GM19035 (cell line): ENCODE measurements around the gene GTF3C1.
A peak's percentile ranks its signal among the peaks of the same experiment; 100 is the strongest.

Experiments
- ATAC-seq: cut with Tn5 transposase; IDR thresholded peaks from one replicate; pipeline ENCODE4 v1.9.1; 2021; ENCODE audit not compliant: unreplicated experiment

The GTF3C1 gene

DNA sequence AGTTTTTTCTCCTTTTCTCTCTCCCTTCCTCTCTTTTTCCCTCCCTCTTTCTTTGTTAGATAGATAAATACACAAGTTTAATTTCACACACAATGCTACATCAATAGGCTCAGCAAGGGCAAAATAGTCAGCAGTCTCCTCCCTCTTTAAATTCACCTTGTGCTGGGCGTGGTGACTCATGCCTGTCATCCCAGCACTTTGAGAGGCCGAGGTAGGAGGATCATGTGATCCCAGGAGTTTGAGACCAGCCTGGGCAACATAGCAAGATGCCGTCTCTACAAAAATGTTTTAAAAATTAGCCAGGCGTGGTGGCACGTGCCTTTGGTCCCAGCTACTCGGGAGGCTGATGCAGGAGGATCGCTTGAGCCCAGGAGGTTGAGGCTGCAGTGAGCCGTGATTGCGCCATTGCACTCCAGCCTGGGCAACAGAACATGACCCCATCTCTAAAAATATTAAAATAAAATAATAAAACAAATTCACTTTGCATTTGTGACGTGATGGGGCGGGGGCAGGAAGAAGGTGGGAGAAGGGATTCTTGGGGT, 120.3 kb downstream of the GTF3C1 start:
- ATAC-seq, result no peak

DNA sequence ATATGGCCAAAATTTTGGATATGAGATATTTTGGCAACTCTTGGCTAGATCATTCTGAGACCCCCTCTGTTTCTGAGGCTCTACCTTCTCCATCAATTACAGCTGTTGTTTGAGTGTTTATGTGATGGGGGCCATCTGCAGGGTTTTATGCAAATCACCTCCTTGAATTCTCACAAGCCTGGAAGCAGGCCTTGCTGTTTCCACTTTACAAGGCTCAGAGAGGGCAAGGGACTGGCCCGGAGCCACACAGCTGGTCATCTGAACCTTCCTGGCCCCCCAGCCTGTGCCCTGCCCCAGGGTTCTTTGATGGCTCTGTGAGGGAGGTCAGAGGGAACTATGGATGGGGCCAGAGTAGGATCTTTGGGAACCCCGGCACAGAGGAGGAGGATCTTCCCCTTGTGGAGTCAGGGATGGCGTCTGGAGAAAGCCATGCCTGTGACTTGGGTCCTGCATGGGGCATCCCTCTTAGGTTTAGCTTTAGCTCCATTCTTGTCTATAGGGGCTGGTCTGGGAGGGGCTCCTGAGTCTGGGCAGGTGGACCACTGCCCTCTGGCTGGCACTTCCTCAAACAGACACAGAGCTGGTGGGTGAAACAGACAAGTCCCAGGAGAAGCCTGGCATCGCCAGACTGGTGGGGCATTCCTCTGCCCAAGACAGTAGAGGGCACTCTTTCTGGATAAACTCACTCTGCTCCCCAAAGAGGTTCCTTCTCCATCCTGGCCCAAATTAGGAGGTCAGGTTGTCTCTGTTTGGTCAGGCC, 121.5 kb downstream of the GTF3C1 start:
- ATAC-seq, result no peak

DNA sequence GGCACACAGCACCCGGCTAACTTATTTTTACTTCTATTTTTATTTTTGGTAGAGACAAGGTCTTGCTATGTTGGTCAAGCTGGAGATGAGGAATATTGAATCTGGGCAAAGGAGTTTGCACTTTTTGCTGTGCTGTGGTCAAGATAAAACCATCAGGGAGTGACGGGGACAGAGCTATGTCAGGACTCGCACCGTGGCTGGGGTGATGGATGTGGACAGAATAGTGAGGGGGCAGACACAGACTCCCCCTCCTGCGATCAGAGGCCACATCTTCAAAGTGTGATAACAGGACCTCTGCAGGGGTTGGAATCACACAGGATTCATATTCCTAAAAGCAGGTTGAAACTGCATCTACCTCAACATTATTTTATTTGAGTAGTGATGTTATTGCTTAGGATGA, 122.2 kb downstream of the GTF3C1 start:
- no peak for ATAC-seq

DNA sequence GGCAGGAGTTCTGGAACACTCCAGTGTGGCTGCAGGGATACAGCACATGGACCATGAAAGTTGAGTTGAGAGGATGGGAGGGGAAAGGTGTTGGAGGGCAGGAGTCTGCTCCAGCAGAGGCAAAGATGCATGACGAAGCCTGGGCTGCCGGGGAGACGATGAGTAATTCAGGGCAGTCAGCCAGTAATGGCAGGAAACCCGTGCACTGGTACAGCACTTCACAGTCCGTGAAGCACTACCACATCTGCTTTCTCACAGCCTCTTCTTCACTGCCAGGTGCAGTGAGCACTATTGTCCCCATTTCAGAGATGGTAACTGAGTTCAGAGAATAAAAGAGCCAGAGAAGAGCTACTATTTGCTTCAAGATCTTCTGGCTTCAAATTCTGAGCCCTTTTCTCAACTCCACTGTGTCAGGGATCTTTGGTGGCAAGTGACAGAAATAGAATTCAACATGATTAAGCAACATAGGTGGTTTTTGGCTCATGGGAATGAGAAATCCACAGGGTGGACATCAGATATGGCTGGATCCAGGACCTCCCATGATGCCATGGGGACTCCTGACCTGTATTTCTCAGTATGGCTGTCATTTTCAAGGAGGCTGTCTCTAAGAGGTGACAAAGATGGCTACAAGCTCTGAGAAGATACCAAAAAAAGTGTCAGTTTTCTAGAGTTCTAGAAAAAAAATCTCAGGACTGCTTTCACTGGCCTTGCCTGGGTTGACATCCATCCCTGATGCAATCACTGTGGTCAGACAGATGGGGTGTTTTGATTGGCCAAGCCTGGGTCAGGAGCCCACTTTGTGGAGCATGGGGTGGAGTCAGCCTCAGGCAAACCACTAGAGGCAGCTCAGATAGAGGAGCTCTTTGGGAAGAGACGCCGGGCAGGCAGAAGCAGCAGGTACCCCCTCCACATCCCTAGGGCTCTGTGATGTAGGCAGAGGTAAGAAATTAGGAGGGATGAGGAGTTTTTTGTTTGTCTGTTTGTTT, 123.0 kb downstream of the GTF3C1 start:
- ATAC-seq, result peak; percentile 92

DNA sequence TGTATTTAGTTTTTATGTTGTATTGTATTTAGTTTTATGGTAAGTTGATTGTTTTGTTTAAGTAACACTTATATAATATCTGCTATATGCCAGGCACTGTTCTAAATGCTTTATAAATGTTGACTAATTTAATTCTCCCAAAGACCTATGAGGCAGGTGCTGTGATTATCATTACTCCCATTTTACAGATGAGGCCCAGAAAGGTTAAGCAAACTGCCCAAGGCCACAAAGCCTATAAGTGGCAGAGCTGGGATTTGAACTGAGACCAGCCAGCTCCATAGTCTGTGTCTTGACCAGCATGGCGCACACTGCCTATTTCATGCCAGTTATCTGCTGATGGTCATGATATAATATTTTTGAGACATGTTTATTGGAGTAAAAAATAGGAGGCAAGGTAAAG, 123.8 kb downstream of the GTF3C1 start:
- ATAC-seq, result no peak

DNA sequence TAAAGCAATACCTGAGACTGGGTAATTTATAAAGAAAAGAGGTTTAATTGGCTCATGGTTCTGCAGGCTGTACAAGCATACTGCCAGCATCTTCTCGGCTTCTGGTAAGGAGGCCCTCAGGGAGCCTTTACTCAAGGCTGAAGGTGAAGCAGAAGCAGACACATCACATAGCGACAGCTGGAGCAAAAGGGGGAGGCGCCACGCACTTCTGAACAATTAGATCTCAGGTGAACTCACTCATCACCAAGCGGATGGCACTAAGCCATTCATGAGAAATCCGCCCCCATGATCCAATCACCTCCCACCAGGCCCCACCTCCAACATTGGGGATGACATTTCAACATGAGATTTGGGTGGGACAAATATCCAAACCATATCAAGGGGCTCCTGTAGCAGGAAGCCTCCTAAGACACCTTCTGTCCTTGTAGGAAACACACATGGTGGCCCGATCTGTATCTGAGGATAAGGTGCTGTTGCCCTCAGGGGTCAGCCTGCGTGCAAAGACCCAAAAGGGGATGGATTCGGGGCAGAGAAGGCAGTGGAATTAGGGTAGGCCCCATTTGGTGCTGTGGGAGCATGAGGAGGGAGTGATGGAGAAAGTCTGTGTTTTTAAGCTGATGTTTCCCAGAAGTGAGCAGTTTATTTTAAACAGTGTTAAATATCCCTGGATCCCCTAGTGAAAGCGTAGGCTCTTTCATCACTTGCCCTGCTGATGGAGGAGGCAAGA, 124.8 kb downstream of the GTF3C1 start:
- ATAC-seq, result no peak

DNA sequence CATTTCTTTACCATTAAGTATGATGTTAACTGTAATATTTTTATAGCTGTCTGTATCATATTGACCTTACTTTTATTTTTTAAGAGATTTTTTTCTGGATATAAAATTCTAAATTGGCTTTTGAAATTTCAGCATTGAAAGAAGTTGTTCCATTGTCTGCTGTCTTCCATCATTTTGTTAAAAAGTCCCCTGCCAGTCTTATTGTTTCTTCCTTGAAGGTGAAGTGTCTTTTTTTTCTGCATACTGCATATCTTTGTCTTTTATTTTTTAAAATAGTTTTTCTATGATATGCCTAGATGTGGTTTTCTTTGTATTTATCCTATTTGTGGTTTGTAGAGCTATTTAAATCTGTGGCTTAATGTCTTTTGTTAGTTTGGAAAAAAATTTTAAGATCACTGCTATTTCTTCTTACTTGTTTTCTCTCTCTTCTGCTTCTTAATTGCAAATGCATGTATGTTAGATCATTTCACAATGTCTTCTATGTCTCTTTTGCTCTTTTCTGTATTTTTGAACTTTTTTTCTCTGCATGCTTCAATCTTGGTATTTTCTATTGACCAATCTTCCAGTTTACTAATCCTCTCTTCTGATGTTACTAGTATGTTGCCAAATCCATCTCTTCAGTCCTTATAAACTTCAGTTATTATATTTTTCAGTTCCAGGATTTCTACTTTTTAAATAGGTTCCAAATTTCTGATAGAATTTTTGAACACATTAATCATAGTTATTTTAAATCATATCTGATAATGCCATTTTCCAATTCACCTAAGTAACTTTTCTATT, 127.6 kb downstream of the GTF3C1 start:
- ATAC-seq, result no peak

DNA sequence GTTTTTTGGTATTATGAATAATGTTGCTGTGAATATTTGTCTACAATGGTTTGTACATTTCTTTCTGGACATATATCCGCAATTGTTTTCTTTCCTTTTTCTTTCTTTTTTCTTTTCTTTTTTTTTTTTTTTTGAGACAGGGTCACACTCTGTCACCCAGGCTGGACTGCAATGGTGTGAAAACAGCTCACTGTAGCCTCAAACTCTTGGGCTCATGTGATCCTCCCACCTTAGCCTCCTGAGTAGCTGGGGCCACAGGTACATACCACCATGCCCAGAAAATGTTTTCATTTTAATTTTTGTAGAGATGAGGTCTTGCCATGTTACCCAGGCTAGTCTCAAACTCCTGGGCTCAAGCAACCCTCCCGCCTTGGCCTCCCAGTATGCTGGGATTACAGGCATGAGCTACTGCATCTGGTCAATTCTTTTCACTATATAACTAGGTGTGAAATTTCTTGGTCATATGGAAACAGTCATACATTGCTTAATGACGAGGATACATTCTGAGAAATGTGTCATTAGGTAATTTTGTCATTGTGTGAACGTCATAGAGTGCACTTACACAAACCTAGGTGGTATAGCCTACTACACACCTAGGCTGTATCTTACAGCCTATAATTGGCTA, 132.6 kb downstream of the GTF3C1 start:
- no peak for ATAC-seq

DNA sequence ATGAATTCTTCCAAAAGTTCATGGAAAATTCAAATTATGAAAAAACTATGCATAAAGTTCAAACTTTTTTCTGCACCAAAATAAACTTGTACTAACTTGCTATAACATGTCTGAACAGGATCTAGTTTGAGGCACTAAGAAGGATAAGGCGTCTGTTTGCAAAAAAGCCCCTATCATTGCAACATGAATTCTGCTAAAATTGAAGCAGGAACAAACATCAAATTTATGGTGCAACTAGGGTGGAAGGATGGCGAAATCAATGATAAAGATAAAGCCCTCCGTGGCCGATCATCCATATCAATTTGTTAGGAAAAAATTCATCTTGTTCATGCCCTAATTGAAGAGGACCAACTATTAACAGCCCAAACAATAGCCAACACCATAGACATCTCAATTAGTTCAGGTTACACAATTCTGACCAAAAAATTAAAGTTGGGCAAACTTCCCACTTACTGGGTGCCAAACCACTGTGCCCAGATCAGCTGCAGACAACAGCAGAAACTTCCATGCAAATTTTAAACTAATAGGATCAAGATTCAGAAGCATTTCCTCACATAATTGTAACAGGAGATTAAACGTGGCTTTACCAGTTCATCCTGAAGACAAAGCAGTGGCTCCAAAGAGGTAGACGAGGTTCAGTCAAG, 134.8 kb downstream of the GTF3C1 start:
- no peak for ATAC-seq

DNA sequence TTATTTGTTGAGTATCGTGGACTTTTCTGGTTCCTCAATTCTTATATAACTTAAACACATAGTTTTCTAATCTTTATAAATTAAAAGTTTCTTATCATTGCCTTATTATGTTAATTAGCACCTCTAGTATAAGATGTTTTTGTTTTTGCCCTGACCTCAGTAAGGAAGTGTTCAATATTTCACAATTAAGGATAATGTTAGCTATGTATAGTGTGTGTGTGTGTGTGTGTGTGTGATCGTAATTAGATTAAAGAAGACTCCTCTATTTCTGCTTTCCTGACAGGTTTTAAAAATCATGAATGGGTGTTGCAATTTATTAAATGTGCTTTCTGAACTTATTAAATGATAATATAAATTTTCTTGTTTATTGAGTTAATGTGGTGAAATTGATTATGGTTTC, 135.8 kb downstream of the GTF3C1 start:
- no peak for ATAC-seq

DNA sequence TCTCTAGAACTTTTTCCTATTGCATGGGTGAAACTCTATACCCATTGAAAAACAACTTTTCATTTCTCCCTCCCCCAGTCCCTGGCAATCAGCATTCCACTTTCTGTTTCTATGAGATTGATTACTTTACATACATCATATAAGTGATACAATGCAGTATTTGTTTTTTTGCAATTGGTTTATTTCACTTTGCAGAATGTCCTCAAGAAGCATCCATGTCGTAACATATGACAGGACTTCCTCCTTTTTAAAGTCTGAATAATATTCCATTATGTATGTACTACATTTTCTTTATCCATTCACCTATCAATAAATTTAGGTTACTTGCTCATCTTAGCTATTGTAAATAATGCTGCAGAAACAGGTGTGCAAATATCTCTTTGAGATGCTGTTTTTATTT, 139.0 kb downstream of the GTF3C1 start:
- no peak for ATAC-seq
